MM.1S (cell line): ENCODE data around the gene ZFHX3.

Experiments used
- DNase-seq: peaks from one replicate; pipeline ENCODE4 v3.0.0-alpha.2; 2015
- H2AFZ ChIP-seq: fragments of 300-600 bp; sonication (generic); 2 replicates; pipeline ENCODE4 v1.6.0; 2016; ENCODE audit warnings: antibody characterized with exemption, low read length
- H3F3A ChIP-seq: fragments of 300-600 bp; sonication (generic); 2 replicates; pipeline ENCODE4 v1.6.1; 2016; ENCODE audit warnings: mild to moderate bottlenecking, antibody characterized with exemption, low read length, moderate library complexity, mixed read lengths; ENCODE audit not compliant: insufficient read depth
- H3K27ac ChIP-seq: fragments of 300-600 bp; sonication (generic); 2 replicates; pipeline ENCODE4 v1.5.1; 2016; ENCODE audit warnings: mild to moderate bottlenecking, low read length
- H3K27me3 ChIP-seq: fragments of 300-600 bp; sonication (generic); replicated peaks from 2 replicates; pipeline ENCODE4 v1.6.0; 2016; ENCODE audit warnings: low read length; ENCODE audit not compliant: insufficient read depth
- H3K36me3 ChIP-seq: fragments of 300-600 bp; sonication (generic); replicated peaks from 2 replicates; pipeline ENCODE4 v1.6.1; 2016; ENCODE audit warnings: mild to moderate bottlenecking, low read length, mixed read lengths; ENCODE audit not compliant: insufficient read depth
- H3K4me1 ChIP-seq: fragments of 300-600 bp; sonication (generic); 2 replicates; pipeline ENCODE4 v1.6.1; 2016; ENCODE audit warnings: low read length, mixed read lengths
- H3K4me2 ChIP-seq: fragments of 300-600 bp; sonication (generic); 2 replicates; pipeline ENCODE4 v1.6.0; 2016; ENCODE audit warnings: low read depth, low read length
- H3K4me3 ChIP-seq: fragments of 300-600 bp; sonication (generic); 2 replicates; pipeline ENCODE4 v1.5.1; 2016; ENCODE audit warnings: low read length, mixed read lengths
- H3K79me2 ChIP-seq: fragments of 300-600 bp; sonication (generic); 2 replicates; pipeline ENCODE4 v1.6.1; 2016; ENCODE audit warnings: mixed run types, low read length, mixed read lengths
- H3K9ac ChIP-seq: fragments of 300-600 bp; sonication (generic); 2 replicates; pipeline ENCODE4 v1.6.1; 2016; ENCODE audit warnings: low read length, mixed read lengths
- H3K9me2 ChIP-seq: fragments of 300-600 bp; sonication (generic); replicated peaks from 2 replicates; pipeline ENCODE4 v1.6.1; 2016; ENCODE audit warnings: mild to moderate bottlenecking, low read length, mixed read lengths; ENCODE audit not compliant: insufficient read depth
- H3K9me3 ChIP-seq: fragments of 300-600 bp; sonication (generic); replicated peaks from 2 replicates; pipeline ENCODE4 v1.6.1; 2016; ENCODE audit warnings: mild to moderate bottlenecking, low read length, mixed read lengths; ENCODE audit not compliant: insufficient read depth
- H4K20me1 ChIP-seq: fragments of 300-600 bp; sonication (generic); 2 replicates; pipeline ENCODE4 v1.6.1; 2016; ENCODE audit warnings: mild to moderate bottlenecking, low read length, moderate library complexity, mixed read lengths; ENCODE audit not compliant: insufficient read depth
- CTCF ChIP-seq: fragments of 300-600 bp; sonication (generic); IDR thresholded peaks from 2 replicates; pipeline ENCODE4 v1.5.1; 2016; ENCODE audit warnings: antibody characterized with exemption, low read length, mixed read lengths
- EZH2 ChIP-seq: fragments of 300-600 bp; sonication (generic); optimal IDR thresholded peaks from 2 replicates; pipeline ENCODE3; 2017; ENCODE audit warnings: low read depth, mild to moderate bottlenecking, antibody characterized with exemption, low read length, mixed read lengths
- EZH2phosphoT487 ChIP-seq: fragments of 300-600 bp; sonication (generic); IDR thresholded peaks from 2 replicates; pipeline ENCODE4 v1.6.1; 2018; ENCODE audit warnings: antibody characterized with exemption, low read length

Gene ZFHX3

DNA sequence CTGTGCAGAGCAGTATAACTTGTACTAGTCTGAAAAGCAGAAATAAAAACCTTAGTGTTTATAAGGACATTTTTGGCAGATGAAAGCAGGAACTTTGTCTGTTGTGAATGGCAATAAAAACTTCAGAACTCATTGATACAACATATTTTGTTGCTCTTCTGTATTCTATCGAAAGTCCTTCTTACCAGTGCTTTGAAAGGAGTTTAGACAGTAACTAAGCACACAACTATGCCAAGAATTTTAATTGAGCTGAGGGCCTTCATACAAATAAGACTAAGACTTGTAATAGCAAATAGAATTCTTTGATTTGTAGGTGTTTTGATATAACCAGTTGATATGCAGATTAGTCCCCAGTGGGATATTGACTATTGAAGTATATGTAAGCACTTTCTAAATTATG lies 308.4 kb downstream of the ZFHX3 start:
- Histone ChIP-seq H3K9me3 (no peaks in the 10 kb centered on the region), H3K79me2 (no peaks in the 10 kb centered on the region), H3K27ac (no peak overlapping the region), H3K9ac (no peak overlapping the region), H3K4me1 (peaks cover 4% of the 10 kb centered on the region; the same call in 1 of the 2 replicates), H2AFZ (no peak overlapping the region), H3F3A (no peaks in the 10 kb centered on the region), H3K4me2 (no peak overlapping the region), H3K27me3 (no peaks in the 10 kb centered on the region), H3K9me2 (no peaks in the 10 kb centered on the region), H4K20me1 (no peaks in the 10 kb centered on the region), H3K4me3 (no peak overlapping the region), H3K36me3 (no peaks in the 10 kb centered on the region)
- DNase-seq = no peak
- TF ChIP-seq EZH2phosphoT487 = no peak
- TF ChIP-seq CTCF = no peak
- no peak for TF ChIP-seq EZH2

DNA sequence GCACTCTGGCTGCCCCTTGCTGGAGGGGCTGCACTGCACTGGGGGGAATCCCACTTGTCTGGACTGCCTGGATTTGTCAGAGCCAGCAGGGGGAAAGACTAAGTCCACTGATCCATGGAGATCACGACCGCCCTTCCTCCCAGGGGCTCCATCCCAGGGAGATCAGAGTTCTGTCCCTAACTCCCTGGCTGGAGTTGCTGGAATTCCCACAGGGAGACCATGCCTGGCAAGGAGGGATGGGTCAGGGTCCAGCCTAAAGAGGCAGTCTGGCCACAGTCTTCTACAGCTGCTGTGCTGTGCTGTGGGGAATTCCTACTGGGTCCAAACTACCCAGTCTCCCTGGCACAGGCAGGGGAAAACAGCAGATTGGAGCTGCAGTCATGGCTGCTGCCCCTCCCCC lies 311.9 kb downstream of the ZFHX3 start:
- TF ChIP-seq EZH2phosphoT487 = no peak
- Histone ChIP-seq H3K9me3 (no peaks in the 10 kb centered on the region), H3K36me3 (no peaks in the 10 kb centered on the region), H2AFZ (no peak overlapping the region), H3K27ac (no peak overlapping the region), H3K4me1 (no peaks in the 10 kb centered on the region), H3K9ac (no peak overlapping the region), H3K9me2 (no peaks in the 10 kb centered on the region), H4K20me1 (no peaks in the 10 kb centered on the region), H3K4me3 (no peak overlapping the region), H3F3A (no peaks in the 10 kb centered on the region), H3K27me3 (no peaks in the 10 kb centered on the region), H3K4me2 (no peak overlapping the region), H3K79me2 (no peaks in the 10 kb centered on the region)
- no peak for DNase-seq
